Right cardiac atrium (tissue), 5 donors: ENCODE measurements around the gene DNAJC11. TPM values are rescaled to one million over a fixed set of nuclear protein-coding genes. Genes with fewer than 3 reads are reported as not detected.
"Not testable (repeated sequence)": the region's sequence is repeated elsewhere in the genome, so short reads cannot be mapped to it uniquely, and the experiment has no call there.

Source experiments
- ATAC-seq, 2 donors: fragments of 200-7000 bp; cut with Tn5 transposase; one replicate each; pipeline versions ENCODE4 v1.8.0 to v1.9.1; 2020; ENCODE audit warnings: moderate library complexity in 2 of 2, mild to moderate bottlenecking in 1 of 2
- DNase-seq, 3 donors: peaks; one replicate each; pipeline ENCODE4 v3.0.0-alpha.2; 2020
- H3K27ac ChIP-seq: one replicate; pipeline ENCODE4 v1.5.1; 2013; ENCODE audit warnings: mild to moderate bottlenecking, low read length, control low read depth, moderate library complexity
- H3K27me3 ChIP-seq: one replicate; pipeline ENCODE4 v1.6.1; 2013; ENCODE audit not compliant: control insufficient read depth, insufficient read depth
- H3K4me1 ChIP-seq: one replicate; pipeline ENCODE4 v1.6.1; 2013; ENCODE audit warnings: low read length; ENCODE audit not compliant: control insufficient read depth, insufficient read depth
- H3K4me3 ChIP-seq: one replicate; pipeline ENCODE4 v1.5.1; 2013; ENCODE audit warnings: low read length, control low read depth
- H3K9me3 ChIP-seq: one replicate; pipeline ENCODE4 v1.6.1; 2013; ENCODE audit warnings: low read length; ENCODE audit not compliant: control insufficient read depth
- WGBS: extraction: QIAGEN DNeasy Blood & Tissue Kit; methylation state at CpG from one replicate; pipeline ENCODE4 v1.1.7; 2013; 5-methylcytosine and 5-hydroxymethylcytosine counted together
- intact Hi-C, 4 donors: fragments of 100-400 bp; cut with DNase I; formaldehyde crosslinking; loops; one replicate each; pipeline versions ENCODE4 v1.11.0 to v1.14.0; 2022 to 2023
- polyA plus RNA-seq: library from polyadenylated mRNA; stranded (reverse); fragments of 200-250 nt; gene quantifications from one replicate; pipeline ENCODE4 v1.2.3, GENCODE V29; 2013
- total RNA-seq, 4 donors: library from RNA; stranded (reverse); fragmentation: NEBNext Ultra II Directional; extraction: Animal tissue kit (Norgen Biotek cat#: 25700); gene quantifications; one replicate each; pipeline ENCODE4 v1.2.1, GENCODE V29; 2021
- donor health status: healthy with polysubstance abuse.
- donor health status: DM: no; HTN: yes; CAD: no.
- donor health status: DM: no; HTN: no; CAD: no.
- donor health status: DM: no; HTN: yes; CAD: no; lungs with severe emphysema.
- donor health status: DM: yes; HTN: yes; CAD: no.

The DNAJC11 gene
- total and polyA plus RNA-seq, 5 donors = 37.5 to 65.6 (median 55.5) TPM

GRCh38 chr1:6730473-6730872, 28.9 kb upstream of the DNAJC11 start:
- H3K9me3 ChIP-seq = no peaks in the 10 kb centered on the region
- no peaks in the 10 kb centered on the region for H3K4me1 ChIP-seq
- DNase-seq = no peak
- H3K27ac ChIP-seq = no peak overlapping the region
- H3K27me3 ChIP-seq = no peaks in the 10 kb centered on the region
- no peak overlapping the region for H3K4me3 ChIP-seq
- 32% methylated on average over 11 of the region's 11 CpGs for WGBS
- no peak for ATAC-seq
- intact Hi-C loops = no loop called here

- peak; percentile 50 to 75 (median 72) for DNase-seq
- intact Hi-C loops = loop anchor here (5.0 to 10.0 kb wide), 8 partner anchors 57 to 487 kb away; partner anchors contain the start of gene CAMTA1 (in 1 of the 4)
Observed at GRCh38 chr1:6727535-6727934, 25.9 kb upstream of the DNAJC11 start.

GRCh38 chr1:6726253-6726652, 24.6 kb upstream of the DNAJC11 start:
- DNase-seq = no peak
- H3K4me1 ChIP-seq = no peaks in the 10 kb centered on the region
- H3K9me3 ChIP-seq = no peaks in the 10 kb centered on the region
- no peak overlapping the region for H3K4me3 ChIP-seq
- intact Hi-C loops = loop anchor here (5.0 to 10.0 kb wide), 8 partner anchors 59 to 489 kb away; partner anchors contain the start of gene CAMTA1 (in 1 of the 4)
- 93% methylated on average over 7 of the region's 7 CpGs for WGBS
- no peak overlapping the region for H3K27ac ChIP-seq
- no peak for ATAC-seq
- no peaks in the 10 kb centered on the region for H3K27me3 ChIP-seq

More at GRCh38 chr1:6727535-6727934, 25.9 kb upstream of the DNAJC11 start:
- ATAC-seq = peak; percentile 38 to 54
- Histone ChIP-seq H3K4me3 (no peak overlapping the region), H3K4me1 (no peaks in the 10 kb centered on the region), H3K9me3 (no peaks in the 10 kb centered on the region), H3K27me3 (no peaks in the 10 kb centered on the region), H3K27ac (no peak overlapping the region)
- WGBS = 22% methylated on average over 6 of the region's 6 CpGs

GRCh38 chr1:6724517-6725141, 23.0 kb upstream of the DNAJC11 start:
- Histone ChIP-seq H3K4me3 (no peak overlapping the region), H3K9me3 (no peaks in the 10 kb centered on the region), H3K4me1 (no peaks in the 10 kb centered on the region), H3K27ac (no peak overlapping the region), H3K27me3 (no peaks in the 10 kb centered on the region)
- intact Hi-C loops = loop anchor here (5.0 to 10.0 kb wide), 9 partner anchors 60 to 490 kb away; partner anchors contain the start of gene CAMTA1 (in 1 of the 4)
- ATAC-seq (no peak), DNase-seq (no peak)
- 62% methylated on average over 9 of the region's 9 CpGs for WGBS

GRCh38 chr1:6723621-6724428, 22.2 kb upstream of the DNAJC11 start:
- ATAC-seq = no peak
- H3K4me3 ChIP-seq = no peak overlapping the region
- no peak overlapping the region for H3K27ac ChIP-seq
- intact Hi-C loops = loop anchor here (5.0 to 10.0 kb wide), 7 partner anchors 61 to 491 kb away; partner anchors contain the start of gene CAMTA1 (in 1 of the 4)
- no peaks in the 10 kb centered on the region for H3K4me1 ChIP-seq
- no peaks in the 10 kb centered on the region for H3K9me3 ChIP-seq
- no peak for DNase-seq
- 70% methylated on average over 17 of the region's 17 CpGs for WGBS
- H3K27me3 ChIP-seq = no peaks in the 10 kb centered on the region

GRCh38 chr1:6711174-6711573, 9.6 kb upstream of the DNAJC11 start:
- H3K9me3 ChIP-seq = no peaks in the 10 kb centered on the region
- no peaks in the 10 kb centered on the region for H3K4me1 ChIP-seq
- 86% methylated on average over 1 of the region's 1 CpG for WGBS
- no peak overlapping the region for H3K4me3 ChIP-seq
- H3K27ac ChIP-seq = no peak overlapping the region
- H3K27me3 ChIP-seq = no peaks in the 10 kb centered on the region
- DNase-seq (no peak), ATAC-seq (no peak)
- intact Hi-C loops = loop anchor here in 1 of 4 donors (10.0 kb wide), 1 partner anchor 64 kb away; no protein-coding TSS in a partner anchor

- no peak for DNase-seq
- intact Hi-C loops = no loop called here
- ATAC-seq = no peak
- Histone ChIP-seq H3K4me3 (no peak overlapping the region), H3K27me3 (no peaks in the 10 kb centered on the region), H3K9me3 (no peaks in the 10 kb centered on the region), H3K4me1 (peaks cover 3% of the 10 kb centered on the region), H3K27ac (no peak overlapping the region)
- WGBS = 91% methylated on average over 6 of the region's 6 CpGs
Observed at GRCh38 chr1:6704746-6705145, 3.1 kb upstream of the DNAJC11 start.

- Histone ChIP-seq H3K4me1 (peaks cover 3% of the 10 kb centered on the region), H3K27ac (no peak overlapping the region), H3K4me3 (no peak overlapping the region), H3K9me3 (no peaks in the 10 kb centered on the region), H3K27me3 (no peaks in the 10 kb centered on the region)
- DNase-seq = no peak
- WGBS = 87% methylated on average over 4 of the region's 4 CpGs
- intact Hi-C loops = no loop called here
- no peak for ATAC-seq
Observed at GRCh38 chr1:6703016-6703415, 1.4 kb upstream of the DNAJC11 start.

- H3K27ac ChIP-seq = peak overlapping the region; percentile 36
- DNase-seq (no peak), ATAC-seq (peak in 1 of 2 donors; percentile 10)
- 3% methylated on average over 24 of the region's 24 CpGs for WGBS
- intact Hi-C loops = no loop called here
- H3K27me3 ChIP-seq = no peaks in the 10 kb centered on the region
- H3K9me3 ChIP-seq = no peaks in the 10 kb centered on the region
- peaks cover 3% of the 10 kb centered on the region for H3K4me1 ChIP-seq
- peak overlapping the region; percentile 62 for H3K4me3 ChIP-seq
Observed at GRCh38 chr1:6700853-6701436, 671 bp downstream of the DNAJC11 start.

- H3K4me3 ChIP-seq, H3K27me3 ChIP-seq, ATAC-seq, intact Hi-C loops, DNase-seq, H3K9me3 ChIP-seq, H3K4me1 ChIP-seq, H3K27ac ChIP-seq: not testable (repeated sequence)
- WGBS = 93% methylated on average over 4 of the region's 4 CpGs
Observed at GRCh38 chr1:6699915-6700314, 1.7 kb downstream of the DNAJC11 start.

- no peak for ATAC-seq
- H3K4me3 ChIP-seq = no peak overlapping the region
- WGBS = 75% methylated on average over 2 of the region's 2 CpGs
- no peak overlapping the region for H3K27ac ChIP-seq
- no peak for DNase-seq
- intact Hi-C loops = no loop called here
- peaks cover 6% of the 10 kb centered on the region for H3K4me1 ChIP-seq
- H3K9me3 ChIP-seq = no peaks in the 10 kb centered on the region
- H3K27me3 ChIP-seq = no peaks in the 10 kb centered on the region
Observed at GRCh38 chr1:6695868-6696267, 5.7 kb downstream of the DNAJC11 start.
